Measurements from ENCODE around the gene EIF4E1B. TPM values are rescaled to one million over a fixed set of nuclear protein-coding genes. Genes with fewer than 3 reads are reported as not detected.
A peak's percentile ranks its signal among the peaks of the same experiment; 100 is the strongest.

EIF4E1B gene
- total RNA-seq, 2 donors from 2014 or later: not detected

DNA sequence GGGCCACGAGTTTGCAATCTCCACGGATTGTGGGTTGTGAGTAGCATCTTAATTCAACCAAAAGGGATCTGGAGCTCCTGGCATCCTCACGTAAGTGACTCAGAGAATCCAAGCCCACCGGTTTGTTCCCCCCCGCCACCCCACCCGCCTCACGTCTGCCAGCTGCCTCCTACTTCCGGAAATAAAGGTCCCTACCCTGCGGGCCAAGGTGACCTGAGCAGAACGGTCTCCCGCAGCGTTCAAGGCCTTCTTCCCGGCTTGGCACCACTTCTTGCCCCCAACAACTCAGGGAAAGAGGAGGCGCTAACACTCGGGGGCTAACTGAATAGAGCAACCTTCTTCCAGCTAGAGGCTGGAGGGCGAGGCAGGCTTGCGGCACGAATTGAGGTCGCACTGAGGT is 11.7 kb upstream of the EIF4E1B start:
- DNase-seq (ENCODE audit: low spot score in 2 of 2): no peak
- no peaks in the 10 kb centered on the region for H3K9me3 Mint-ChIP-seq
- no peak overlapping the region for H3K27ac Mint-ChIP-seq
- H3K36me3 Mint-ChIP-seq: peaks cover 0 to 4% of the 10 kb centered on the region in 2 donors
- ATAC-seq: no peak

DNA sequence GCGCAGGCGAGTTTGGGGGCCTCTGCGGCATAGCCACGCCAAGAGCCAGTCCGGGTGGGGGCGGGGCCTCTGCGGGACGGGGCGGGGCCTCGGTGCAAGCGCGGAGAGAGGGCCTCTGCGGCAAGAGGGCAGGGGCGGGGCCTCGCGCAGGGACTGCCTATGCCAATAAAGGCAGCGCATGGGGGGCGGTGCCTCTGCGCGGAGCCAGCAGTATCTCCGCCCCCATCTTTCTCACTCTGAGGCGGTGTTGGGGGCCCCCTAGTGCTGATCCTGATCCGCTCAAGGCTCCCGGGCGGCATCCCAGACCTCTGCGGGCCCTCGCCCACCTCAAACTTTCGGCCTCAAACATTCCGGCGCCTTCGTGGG is 11.3 kb upstream of the EIF4E1B start:
- peak; percentile 95 to 98 for ATAC-seq
- peak; percentile 64 to 83 for DNase-seq (ENCODE audit: low spot score in 2 of 2)
- peaks cover 0 to 4% of the 10 kb centered on the region in 2 donors for H3K36me3 Mint-ChIP-seq
- H3K9me3 Mint-ChIP-seq: no peaks in the 10 kb centered on the region
- H3K27ac Mint-ChIP-seq: no peak overlapping the region

GRCh38 chr5:176619569-176620332 is 10.7 kb upstream of the EIF4E1B start:
- DNase-seq (ENCODE audit: low spot score in 2 of 2) (no peak), ATAC-seq (no peak)
- no peaks in the 10 kb centered on the region for H3K9me3 Mint-ChIP-seq
- peaks cover 0 to 4% of the 10 kb centered on the region in 2 donors for H3K36me3 Mint-ChIP-seq
- H3K27ac Mint-ChIP-seq: no peak overlapping the region

- ATAC-seq (no peak), DNase-seq (ENCODE audit: low spot score in 2 of 2) (no peak)
These were observed 10.0 kb upstream of the EIF4E1B start for GRCh38 chr5:176620333-176620981.

DNA sequence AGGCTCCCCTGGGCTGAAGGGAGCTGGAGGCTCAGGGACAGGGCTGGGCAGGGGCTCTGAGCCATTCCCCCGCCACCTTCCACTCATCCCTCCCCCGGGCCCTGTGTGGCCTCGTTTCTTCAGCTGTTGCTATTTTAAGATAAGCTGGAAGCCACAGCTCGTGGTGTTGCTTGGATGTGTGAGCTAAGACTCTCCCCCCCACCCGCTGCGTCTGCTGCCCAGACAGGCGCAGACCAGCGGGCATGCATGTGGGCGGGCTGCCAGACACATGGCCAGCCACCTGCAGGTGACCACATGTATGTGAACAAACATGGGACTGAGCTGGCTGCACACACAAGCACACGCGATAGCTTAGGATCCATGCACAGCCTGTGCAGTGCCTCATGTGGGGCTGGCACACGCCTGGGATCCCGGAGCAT is 8.8 kb upstream of the EIF4E1B start:
- no peak overlapping the region for H3K27ac Mint-ChIP-seq
- peaks cover 0 to 4% of the 10 kb centered on the region in 2 donors for H3K36me3 Mint-ChIP-seq
- ATAC-seq: no peak
- H3K9me3 Mint-ChIP-seq: no peaks in the 10 kb centered on the region
- DNase-seq (ENCODE audit: low spot score in 2 of 2): no peak

More at GRCh38 chr5:176620333-176620981, 10.0 kb upstream of the EIF4E1B start:
- Mint-ChIP-seq H3K36me3 (peaks cover 0 to 4% of the 10 kb centered on the region in 2 donors), H3K27ac (no peak overlapping the region), H3K9me3 (no peaks in the 10 kb centered on the region)

DNA sequence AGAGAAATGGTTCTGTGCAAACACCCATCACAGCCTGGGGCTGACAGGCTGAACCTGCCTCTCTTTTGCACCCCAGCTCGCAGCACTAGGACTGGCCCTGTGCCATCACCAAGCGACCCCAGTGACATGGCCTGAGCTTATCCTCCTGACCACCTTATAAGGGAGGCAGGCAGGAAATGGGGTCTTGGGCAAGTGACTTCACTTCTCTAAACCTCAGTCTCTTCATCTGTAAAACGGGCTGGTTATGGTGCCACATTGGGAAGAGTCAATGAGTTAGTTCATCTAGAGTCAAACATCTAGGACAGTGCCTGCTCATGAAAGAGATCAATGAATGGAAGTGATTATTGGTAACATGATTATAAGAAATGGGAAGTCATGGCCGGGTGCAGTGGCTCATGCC is 6.3 kb upstream of the EIF4E1B start:
- DNase-seq (ENCODE audit: low spot score in 2 of 2): no peak
- no peak overlapping the region for H3K27ac Mint-ChIP-seq
- ATAC-seq: no peak
- H3K9me3 Mint-ChIP-seq: no peaks in the 10 kb centered on the region
- H3K36me3 Mint-ChIP-seq: no peaks in the 10 kb centered on the region

DNA sequence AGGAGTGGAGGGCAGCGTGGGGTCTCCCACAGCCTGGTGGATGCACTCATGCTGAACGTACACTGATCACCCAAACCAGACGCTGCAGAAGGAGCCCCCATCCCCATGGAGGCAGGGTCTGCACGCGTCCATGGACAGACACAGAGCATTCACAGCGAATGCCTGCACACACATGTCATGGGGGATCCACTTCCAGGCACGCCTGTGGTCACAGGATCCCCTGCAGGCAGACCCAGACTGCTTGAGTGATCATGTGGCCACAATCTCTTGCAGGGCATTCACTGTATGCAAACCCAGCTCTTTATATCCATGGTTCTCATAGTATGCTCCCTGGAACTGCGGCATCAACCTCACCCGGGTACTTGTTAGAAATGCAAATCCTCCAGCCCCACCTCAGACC is 5.5 kb upstream of the EIF4E1B start:
- no peaks in the 10 kb centered on the region for H3K36me3 Mint-ChIP-seq
- ATAC-seq (no peak), DNase-seq (ENCODE audit: low spot score in 2 of 2) (no peak)
- H3K27ac Mint-ChIP-seq: no peak overlapping the region
- H3K9me3 Mint-ChIP-seq: no peaks in the 10 kb centered on the region

DNA sequence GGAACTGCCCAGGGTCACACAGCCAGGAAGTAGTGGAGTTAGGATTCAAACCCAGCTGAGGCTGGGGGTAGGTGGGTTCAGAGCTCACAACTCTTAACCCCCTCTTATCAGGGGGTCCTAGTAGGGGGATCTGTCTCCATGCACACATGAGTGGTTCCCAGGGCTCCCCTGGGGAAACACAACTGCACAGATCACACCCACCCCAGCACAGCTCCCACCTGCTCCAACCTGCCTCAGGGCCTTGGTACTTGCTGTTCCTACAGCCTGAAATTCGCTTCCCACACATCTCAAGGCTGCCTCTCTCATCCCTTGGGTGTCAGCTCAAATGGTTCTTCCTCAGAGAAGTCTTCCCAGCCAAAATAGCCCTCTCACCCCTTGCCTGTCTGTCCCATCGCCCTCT is 5.0 kb upstream of the EIF4E1B start:
- DNase-seq (ENCODE audit: low spot score in 2 of 2): no peak
- no peak overlapping the region for H3K27ac Mint-ChIP-seq
- no peak for ATAC-seq
- H3K9me3 Mint-ChIP-seq: no peaks in the 10 kb centered on the region
- no peaks in the 10 kb centered on the region for H3K36me3 Mint-ChIP-seq

GRCh38 chr5:176625966-176626875 is 4.3 kb upstream of the EIF4E1B start:
- no peaks in the 10 kb centered on the region for H3K9me3 Mint-ChIP-seq
- no peak overlapping the region for H3K27ac Mint-ChIP-seq
- DNase-seq (ENCODE audit: low spot score in 2 of 2) (no peak), ATAC-seq (no peak)
- H3K36me3 Mint-ChIP-seq: no peaks in the 10 kb centered on the region

- DNase-seq (ENCODE audit: low spot score in 2 of 2) (no peak), ATAC-seq (no peak)
- Mint-ChIP-seq H3K9me3 (no peaks in the 10 kb centered on the region), H3K27ac (peak overlapping the region in 1 of 2 donors; percentile 80), H3K36me3 (no peaks in the 10 kb centered on the region)
These were observed 3.6 kb upstream of the EIF4E1B start for GRCh38 chr5:176626876-176627236.

GRCh38 chr5:176627582-176627981 is 2.9 kb upstream of the EIF4E1B start:
- no peak for DNase-seq (ENCODE audit: low spot score in 2 of 2)
- no peak overlapping the region for H3K27ac Mint-ChIP-seq
- H3K9me3 Mint-ChIP-seq: no peaks in the 10 kb centered on the region
- no peaks in the 10 kb centered on the region for H3K36me3 Mint-ChIP-seq
- ATAC-seq: no peak

DNA sequence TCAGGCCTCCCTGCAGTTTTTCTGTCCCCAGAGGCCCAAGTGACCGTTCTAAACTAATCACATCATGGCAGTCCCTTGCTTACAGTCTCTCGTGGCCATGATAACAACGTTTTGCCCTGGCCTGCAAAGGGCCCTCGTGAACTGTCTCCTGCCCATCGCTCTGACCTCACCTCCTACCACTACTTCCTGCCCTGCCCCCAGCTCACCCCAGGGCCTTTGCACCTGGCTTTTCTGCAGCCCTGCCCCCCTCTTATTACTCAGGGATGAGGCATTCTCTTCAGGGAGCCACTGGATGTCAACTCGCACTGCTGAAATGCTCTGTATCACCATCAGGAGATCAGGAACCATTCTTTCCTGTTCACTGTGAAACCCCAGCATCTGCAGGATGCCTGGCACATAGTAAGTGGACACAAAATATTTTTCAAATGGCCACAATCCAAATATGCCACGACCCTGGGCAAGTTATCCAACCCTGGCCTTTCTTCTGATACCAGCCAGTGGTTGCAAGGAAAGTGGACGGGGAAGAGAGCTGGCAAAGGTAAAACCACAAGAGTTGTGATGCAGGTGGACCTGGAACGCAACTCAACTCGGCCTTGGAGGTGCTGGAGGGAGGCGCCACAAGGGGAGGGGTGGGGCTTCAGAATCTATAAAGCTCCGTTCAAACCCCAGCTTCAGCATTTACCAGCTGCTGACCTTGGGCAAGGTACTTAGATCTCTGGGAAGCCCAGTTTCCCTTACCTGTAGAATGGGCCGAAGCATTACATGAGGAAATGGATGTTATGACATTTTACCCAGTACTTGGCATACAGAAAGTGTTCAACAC is 1.9 kb upstream of the EIF4E1B start:
- no peak for ATAC-seq

DNA sequence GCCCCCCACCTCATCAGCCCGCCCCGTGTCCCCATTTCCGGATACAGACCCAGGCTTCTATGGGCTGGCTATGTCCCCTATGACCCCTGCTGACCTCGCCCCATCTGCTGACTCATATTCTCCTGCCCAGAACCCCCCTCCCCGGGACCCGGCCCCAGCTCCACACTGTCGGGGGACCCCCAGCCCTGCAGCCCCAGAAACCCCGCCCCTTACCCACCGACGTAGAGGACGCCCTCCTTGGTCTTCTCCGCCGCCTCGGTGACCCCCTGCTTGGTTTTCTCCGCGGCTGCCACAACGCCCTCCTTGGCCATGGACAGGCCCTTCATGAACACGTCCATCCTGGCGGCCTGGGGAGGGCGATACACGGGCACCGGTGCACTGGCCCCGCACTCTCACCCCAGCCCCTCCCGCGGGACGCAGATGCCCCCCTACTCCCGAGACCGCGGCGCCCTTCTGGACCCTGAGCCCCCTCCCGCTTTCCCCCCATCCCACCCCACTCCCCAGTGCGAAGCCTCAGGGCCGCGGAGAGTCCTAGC is 1.1 kb upstream of the EIF4E1B start:
- DNase-seq (ENCODE audit: low spot score in 2 of 2) (no peak), ATAC-seq (no peak)
- Mint-ChIP-seq H3K27ac (no peak overlapping the region), H3K36me3 (no peaks in the 10 kb centered on the region), H3K9me3 (no peaks in the 10 kb centered on the region)

More for the DNA sequence above, 1.9 kb upstream of the EIF4E1B start:
- no peaks in the 10 kb centered on the region for H3K36me3 Mint-ChIP-seq
- H3K27ac Mint-ChIP-seq: no peak overlapping the region
- DNase-seq (ENCODE audit: low spot score in 2 of 2): no peak
- no peaks in the 10 kb centered on the region for H3K9me3 Mint-ChIP-seq

DNA sequence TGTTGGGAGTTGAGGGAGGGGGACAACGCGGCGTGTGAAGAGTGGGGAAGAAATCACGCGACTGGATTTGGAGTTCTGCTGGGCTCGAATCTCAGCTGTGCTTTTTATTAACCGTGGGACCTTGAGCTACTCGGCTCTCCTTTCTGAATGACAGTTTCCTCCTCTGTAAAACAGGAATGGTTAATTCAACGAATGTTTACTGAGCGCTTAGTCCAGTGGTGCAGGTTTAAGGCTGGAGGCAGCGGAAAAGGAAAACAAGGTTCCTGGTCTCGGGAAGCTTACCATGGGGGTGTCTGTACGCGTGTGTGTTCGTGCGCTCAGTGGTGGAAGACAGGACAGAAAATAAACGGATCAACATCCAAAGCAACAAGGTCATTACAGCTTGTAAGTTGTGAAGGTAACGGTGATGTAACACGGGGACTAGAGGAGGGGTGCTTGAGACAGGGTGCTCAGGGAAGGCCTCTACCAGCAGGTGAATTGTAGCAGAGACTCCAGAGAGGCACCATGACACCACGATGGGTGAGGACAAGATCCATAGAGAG is 277 bp downstream of the EIF4E1B start:
- Mint-ChIP-seq H3K36me3 (no peaks in the 10 kb centered on the region), H3K9me3 (no peaks in the 10 kb centered on the region), H3K27ac (no peak overlapping the region)
- ATAC-seq (no peak), DNase-seq (ENCODE audit: low spot score in 2 of 2) (no peak)

GRCh38 chr5:176631383-176632200 is 1.1 kb downstream of the EIF4E1B start:
- DNase-seq (ENCODE audit: low spot score in 2 of 2): no peak
- Mint-ChIP-seq H3K9me3 (no peaks in the 10 kb centered on the region), H3K27ac (no peak overlapping the region), H3K36me3 (no peaks in the 10 kb centered on the region)
- ATAC-seq: no peak

Measured in activated naive CD4-positive, alpha-beta T cell treated with anti-CD3 and anti-CD28 coated beads, Interleukin-2, amount 50 U/mL, for 72 hours (primary cell).